Upper lobe of right lung (tissue), 1 donor: ENCODE results near the gene HCRTR1. TPM values are rescaled to one million over a fixed set of nuclear protein-coding genes. Genes with fewer than 3 reads are reported as not detected.

Experiments used
- ATAC-seq: fragments of 200-7000 bp; cut with Tn5 transposase; one replicate; pipeline ENCODE4 v1.9.1; 2020; ENCODE audit warnings: mild to moderate bottlenecking, moderate library complexity
- DNase-seq: peaks from one replicate; pipeline ENCODE4 v3.0.0-alpha.2; 2020
- H3K27ac ChIP-seq: fragments of 200-600 bp; one replicate; pipeline ENCODE4 v1.8.0; 2022
- H3K27me3 ChIP-seq: fragments of 200-600 bp; one replicate; pipeline ENCODE4 v1.8.0; 2022; ENCODE audit warnings: mild to moderate bottlenecking
- H3K36me3 ChIP-seq: fragments of 200-600 bp; one replicate; pipeline ENCODE4 v1.8.0; 2022
- H3K4me1 ChIP-seq: fragments of 200-600 bp; one replicate; pipeline ENCODE4 v1.8.0; 2022
- H3K4me3 ChIP-seq: fragments of 200-600 bp; one replicate; pipeline ENCODE4 v1.8.0; 2022; ENCODE audit warnings: mild to moderate bottlenecking
- H3K9me3 ChIP-seq: fragments of 200-600 bp; one replicate; pipeline ENCODE4 v1.8.0; 2022
- CTCF ChIP-seq: fragments of 200-600 bp; IDR thresholded peaks from one replicate; pipeline ENCODE4 v1.8.0; 2022; ENCODE audit warnings: antibody characterized with exemption
- intact Hi-C: fragments of 100-400 bp; cut with DNase I; formaldehyde crosslinking; loops from one replicate; pipeline ENCODE4 v1.11.0; 2022
- total RNA-seq: library from RNA; stranded (reverse); fragmentation: NEBNext Ultra II Directional; extraction: Animal tissue kit (Norgen Biotek cat#: 25700); gene quantifications from one replicate; pipeline ENCODE4 v1.2.1, GENCODE V29; 2021
- donor health status: DM: no; HTN: yes; CAD: no; lungs with severe emphysema.

HCRTR1 gene
- total RNA-seq, 1 donor from 2014 or later = not detected

GRCh38 chr1:31659889-31660288 is 42.4 kb downstream of the HCRTR1 start:
- Histone ChIP-seq H3K36me3 (no peaks in the 10 kb centered on the region), H3K27ac (no peak overlapping the region), H3K9me3 (no peaks in the 10 kb centered on the region), H3K27me3 (no peaks in the 10 kb centered on the region), H3K4me1 (no peaks in the 10 kb centered on the region), H3K4me3 (no peak overlapping the region)
- TF ChIP-seq CTCF = no peak
- intact Hi-C loops = no loop called here
- ATAC-seq = no peak
- DNase-seq = no peak

GRCh38 chr1:31660871-31661455 is 43.5 kb downstream of the HCRTR1 start:
- no peaks in the 10 kb centered on the region for H3K36me3 ChIP-seq
- no peaks in the 10 kb centered on the region for H3K27me3 ChIP-seq
- H3K4me3 ChIP-seq = no peak overlapping the region
- no peaks in the 10 kb centered on the region for H3K9me3 ChIP-seq
- no peaks in the 10 kb centered on the region for H3K4me1 ChIP-seq
- ATAC-seq = no peak
- intact Hi-C loops = no loop called here
- no peak for DNase-seq
- no peak overlapping the region for H3K27ac ChIP-seq
- no peak for TF ChIP-seq CTCF

GRCh38 chr1:31661856-31662255 is 44.4 kb downstream of the HCRTR1 start:
- intact Hi-C loops = no loop called here
- H3K4me1 ChIP-seq = no peaks in the 10 kb centered on the region
- TF ChIP-seq CTCF = no peak
- no peaks in the 10 kb centered on the region for H3K27me3 ChIP-seq
- no peak for ATAC-seq
- H3K9me3 ChIP-seq = no peaks in the 10 kb centered on the region
- no peaks in the 10 kb centered on the region for H3K36me3 ChIP-seq
- DNase-seq = no peak
- no peak overlapping the region for H3K27ac ChIP-seq
- no peak overlapping the region for H3K4me3 ChIP-seq

GRCh38 chr1:31662463-31662862 is 45.0 kb downstream of the HCRTR1 start:
- intact Hi-C loops = no loop called here
- Histone ChIP-seq H3K27me3 (no peaks in the 10 kb centered on the region), H3K9me3 (no peaks in the 10 kb centered on the region), H3K27ac (no peak overlapping the region), H3K4me1 (no peaks in the 10 kb centered on the region), H3K36me3 (no peaks in the 10 kb centered on the region), H3K4me3 (no peak overlapping the region)
- DNase-seq (no peak), ATAC-seq (no peak)
- no peak for TF ChIP-seq CTCF

- ATAC-seq (peak; percentile 76), DNase-seq (peak; percentile 73)
- H3K9me3 ChIP-seq = no peaks in the 10 kb centered on the region
- TF ChIP-seq CTCF = peak; percentile 90
- no peaks in the 10 kb centered on the region for H3K36me3 ChIP-seq
- H3K27me3 ChIP-seq = no peaks in the 10 kb centered on the region
- H3K4me3 ChIP-seq = no peak overlapping the region
- no peaks in the 10 kb centered on the region for H3K4me1 ChIP-seq
- intact Hi-C loops = no loop called here
- no peak overlapping the region for H3K27ac ChIP-seq
Observed at GRCh38 chr1:31663622-31664452, 46.3 kb downstream of the HCRTR1 start.
